Ovary (tissue), 9 donors: ENCODE measurements around the gene PDP2. TPM values are rescaled to one million over a fixed set of nuclear protein-coding genes. Genes with fewer than 3 reads are reported as not detected.

Source experiments
- DNase-seq, 5 donors: peaks; one replicate each; pipeline ENCODE4 v3.0.0-alpha.2; 2019 to 2020
- H3K27ac ChIP-seq, 2 donors: fragments of 200-600 bp; one replicate each; pipeline versions ENCODE4 v1.5.1 to v1.8.0; 2019 to 2022
- H3K27me3 ChIP-seq: fragments of 200-600 bp; one replicate; pipeline ENCODE4 v1.8.0; 2022
- H3K36me3 ChIP-seq: fragments of 200-600 bp; sonication (generic); one replicate; pipeline ENCODE4 v1.5.1; 2019
- H3K4me1 ChIP-seq: one replicate; pipeline ENCODE4 v1.8.1; 2013; ENCODE audit warnings: mild to moderate bottlenecking, moderate library complexity; ENCODE audit not compliant: insufficient read depth
- H3K4me3 ChIP-seq: fragments of 200-600 bp; sonication (generic); one replicate; pipeline ENCODE4 v1.5.1; 2017
- H3K9me3 ChIP-seq, 2 donors: fragments of 200-600 bp in 1 of 2; sonication (generic) in 1 of 2; one replicate each; pipeline versions ENCODE4 v1.5.1 to v1.8.1; 2013 to 2019; ENCODE audit warnings: mild to moderate bottlenecking in 1 of 2, moderate library complexity in 1 of 2
- CTCF ChIP-seq, 3 donors: fragments of 450-650 bp in 2 of 3; fragments of 200-600 bp in 1 of 3; IDR thresholded peaks; one replicate each; pipeline versions ENCODE4 v1.5.1 to v1.8.0; 2016 to 2022; ENCODE audit warnings: antibody characterized with exemption in 3 of 3, mild to moderate bottlenecking in 1 of 3
- EP300 ChIP-seq: sonication (generic); formaldehyde crosslinking; IDR thresholded peaks from one replicate; pipeline ENCODE4 v1.6.1; 2017; ENCODE audit warnings: antibody characterized with exemption
- POLR2A ChIP-seq: fragments of 450-650 bp; IDR thresholded peaks from one replicate; pipeline ENCODE4 v1.6.1; 2017; ENCODE audit warnings: antibody characterized with exemption, mild to moderate bottlenecking, moderate library complexity
- WGBS, 3 donors: extraction: QIAGEN DNeasy Blood & Tissue Kit in 1 of 3; methylation state at CpG; one replicate each; pipeline versions ENCODE4 v1.1.5 to v1.1.7; 2013 to 2017; 5-methylcytosine and 5-hydroxymethylcytosine counted together
- intact Hi-C, 4 donors: fragments of 100-400 bp; cut with DNase I; formaldehyde crosslinking; loops; one replicate each; pipeline versions ENCODE4 v1.11.0 to v1.15.1; 2022 to 2023
- polyA plus RNA-seq, 2 donors: library from polyadenylated mRNA; stranded (reverse); fragments of 200-250 nt in 1 of 2; fragments of 350-450 nt in 1 of 2; fragmentation: Illumina TruSeq in 1 of 2; extraction: RNeasy Lipid Tissue Mini Kit (QIAGEN cat#74804) in 1 of 2; gene quantifications; one replicate each; pipeline ENCODE4 v1.2.3, GENCODE V29; 2013 to 2014
- total RNA-seq, 7 donors: library from RNA; depleted of rRNA in 2 of 7; stranded (reverse); fragments of >200 nt in 2 of 7; fragmentation: NEBNext Ultra II Directional in 3 of 7; extraction: Animal tissue kit (Norgen Biotek cat#: 25700) in 3 of 7; gene quantifications; one replicate each; pipeline versions ENCODE4 v1.1.0 to v1.2.4, GENCODE V29; 2016 to 2023
- donor health status: DM: no; HTN: no; CAD: no; lungs with moderate emphysema.
- donor health status: DM: no; HTN: no; CAD: no.
- donor health status: Bipolar disorder and iron deficiency.
- donor health status: DM: yes; HTN: yes; CAD: no.
- donor health status: DM: no; HTN: no; CAD: no.
- donor health status: DM: yes; HTN: yes; CAD: no.

The PDP2 gene
- total and polyA plus RNA-seq, 9 donors = 3.9 to 27.9 (median 18.5) TPM

- Histone ChIP-seq H3K4me3 (no peak overlapping the region), H3K27ac (no peak overlapping the region), H3K36me3 (no peaks in the 10 kb centered on the region), H3K9me3 (no peaks in the 10 kb centered on the region), H3K4me1 (peaks cover 11% of the 10 kb centered on the region), H3K27me3 (no peaks in the 10 kb centered on the region)
- no peak for DNase-seq
- intact Hi-C loops = loop anchor here in 1 of 4 donors (10.0 kb wide), 2 partner anchors 55 to 525 kb away; no protein-coding TSS in a partner anchor
- TF ChIP-seq EP300 (no peak), CTCF (IDR thresholded peaks at IDR 0.05) (no peak), POLR2A (no peak)
Observed at GRCh38 chr16:66939366-66939765, 59.1 kb downstream of the PDP2 start.

- TF ChIP-seq CTCF (IDR thresholded peaks at IDR 0.05) (no peak), EP300 (no peak), POLR2A (no peak)
- intact Hi-C loops = no loop called here
- Histone ChIP-seq H3K9me3 (no peaks in the 10 kb centered on the region), H3K4me1 (peaks cover 11% of the 10 kb centered on the region), H3K36me3 (no peaks in the 10 kb centered on the region), H3K27ac (no peak overlapping the region), H3K4me3 (no peak overlapping the region), H3K27me3 (no peaks in the 10 kb centered on the region)
- WGBS, 3 donors = 92 to 94% (median 93%) methylated on average over 16 of the region's 16 CpGs
- no peak for DNase-seq
Observed at GRCh38 chr16:66940236-66940635, 59.9 kb downstream of the PDP2 start.

Other genes with a start within 250 kb of the PDP2 start
- gene CMTM4, start 183.8 kb upstream of the PDP2 start, total RNA-seq = 10 to 100 TPM; 12.2 to 47.1 (median 15.1) TPM
- 1 to 10 TPM; 5.4 to 9.2 TPM for gene CMTM4, start 183.8 kb upstream of the PDP2 start, polyA plus RNA-seq
- 100 to 1,000 TPM in 3 of 7 donors, 10 to 100 TPM in 4; 71.3 to 116 (median 94.8) TPM for gene DYNC1LI2, start 128.9 kb upstream of the PDP2 start, total RNA-seq
- gene DYNC1LI2, start 128.9 kb upstream of the PDP2 start, polyA plus RNA-seq = 10 to 100 TPM; 44.3 to 91.3 TPM
- under 1 TPM in 3 of 7 donors, not detected in 4; 0.27 to 0.50 (median 0.35) TPM for gene TERB1, start 78.9 kb upstream of the PDP2 start, total RNA-seq
- under 1 TPM in 1 of 2 donors, not detected in 1; 0.04 TPM for gene TERB1, start 78.9 kb upstream of the PDP2 start, polyA plus RNA-seq
- gene NAE1, start 49.5 kb upstream of the PDP2 start, total RNA-seq = 10 to 100 TPM; 38.3 to 63.7 (median 54.0) TPM
- gene NAE1, start 49.5 kb upstream of the PDP2 start, polyA plus RNA-seq = 10 to 100 TPM; 41.8 to 44.4 TPM
- not detected for gene CA7, start 36.1 kb upstream of the PDP2 start, total RNA-seq
- not detected for gene CA7, start 36.1 kb upstream of the PDP2 start, polyA plus RNA-seq
- gene CDH16, start 38.4 kb downstream of the PDP2 start, total RNA-seq = 10 to 100 TPM in 1 of 7 donors, 1 to 10 TPM in 1, under 1 TPM in 3, not detected in 2; 0.12 to 19.2 (median 0.57) TPM
- gene CDH16, start 38.4 kb downstream of the PDP2 start, polyA plus RNA-seq = not detected
- 10 to 100 TPM in 5 of 7 donors, 1 to 10 TPM in 2; 5.6 to 43.1 (median 12.1) TPM for gene RRAD, start 45.0 kb downstream of the PDP2 start, total RNA-seq
- gene RRAD, start 45.0 kb downstream of the PDP2 start, polyA plus RNA-seq = 10 to 100 TPM in 1 of 2 donors, 1 to 10 TPM in 1; 2.3 to 22.3 TPM
- gene CIAO2B, start 53.9 kb downstream of the PDP2 start, total RNA-seq = 10 to 100 TPM; 57.7 to 77.8 (median 66.7) TPM
- 100 to 1,000 TPM in 1 of 2 donors, 10 to 100 TPM in 1; 40.1 to 150 TPM for gene CIAO2B, start 53.9 kb downstream of the PDP2 start, polyA plus RNA-seq
- gene CES2, start 55.0 kb downstream of the PDP2 start, total RNA-seq = 10 to 100 TPM; 25.5 to 51.9 (median 42.2) TPM
- 10 to 100 TPM; 29.4 to 38.9 TPM for gene CES2, start 55.0 kb downstream of the PDP2 start, polyA plus RNA-seq
- gene CES3, start 80.8 kb downstream of the PDP2 start, total RNA-seq = 1 to 10 TPM in 5 of 7 donors, under 1 TPM in 2; 0.45 to 2.3 (median 1.4) TPM
- under 1 TPM; 0.73 to 0.91 TPM for gene CES3, start 80.8 kb downstream of the PDP2 start, polyA plus RNA-seq
- gene CES4A, start 108.1 kb downstream of the PDP2 start, total RNA-seq = 10 to 100 TPM in 5 of 7 donors, 1 to 10 TPM in 2; 6.7 to 67.1 (median 15.5) TPM
- 1 to 10 TPM; 6.0 to 9.7 TPM for gene CES4A, start 108.1 kb downstream of the PDP2 start, polyA plus RNA-seq
- gene CBFB, start 148.6 kb downstream of the PDP2 start, total RNA-seq = 10 to 100 TPM; 39.9 to 58.3 (median 48.9) TPM
- 10 to 100 TPM; 19.2 to 23.8 TPM for gene CBFB, start 148.6 kb downstream of the PDP2 start, polyA plus RNA-seq
- gene PHAF1, start 229.4 kb downstream of the PDP2 start, total RNA-seq = 10 to 100 TPM; 13.7 to 17.4 (median 14.9) TPM
- 10 to 100 TPM in 1 of 2 donors, 1 to 10 TPM in 1; 9.0 to 25.1 TPM for gene PHAF1, start 229.4 kb downstream of the PDP2 start, polyA plus RNA-seq